Breast epithelium (tissue), 4 donors: ENCODE results near the gene ASPG. TPM values are rescaled to one million over a fixed set of nuclear protein-coding genes. Genes with fewer than 3 reads are reported as not detected.
A peak's percentile ranks its signal among the peaks of the same experiment; 100 is the strongest.

Experiments used
- DNase-seq, 2 donors: peaks; one replicate each; pipeline ENCODE4 v3.0.0-alpha.2; 2019; ENCODE audit warnings: low spot score in 2 of 2
- H3K27ac ChIP-seq, 2 donors: fragments of 200-600 bp; sonication (generic) in 1 of 2; one replicate each; pipeline ENCODE4 v1.5.1; 2016 to 2019; ENCODE audit warnings: mild to moderate bottlenecking in 1 of 2
- H3K27me3 ChIP-seq, 2 donors: fragments of 200-600 bp; sonication (generic) in 1 of 2; one replicate each; pipeline versions ENCODE4 v1.5.1 to v1.6.0; 2017 to 2019; ENCODE audit warnings: control low read depth in 1 of 2, mild to moderate bottlenecking in 1 of 2
- H3K36me3 ChIP-seq: fragments of 200-600 bp; one replicate; pipeline ENCODE4 v1.5.1; 2019
- H3K4me1 ChIP-seq, 2 donors: fragments of 200-600 bp; sonication (generic); one replicate each; pipeline ENCODE4 v1.5.1; 2016 to 2019; ENCODE audit warnings: control low read depth in 1 of 2
- H3K4me3 ChIP-seq, 3 donors: fragments of 200-600 bp; sonication (generic); 1 replicate in 2 of 3; 2 replicates in 1 of 3; pipeline ENCODE4 v1.5.1; 2016 to 2019; ENCODE audit warnings: mild to moderate bottlenecking in 3 of 3, moderate library complexity in 2 of 3
- H3K9me3 ChIP-seq, 2 donors: fragments of 200-600 bp; sonication (generic) in 1 of 2; one replicate each; pipeline ENCODE4 v1.5.1; 2016 to 2019; ENCODE audit warnings: control low read depth in 1 of 2
- POLR2A ChIP-seq: fragments of 450-650 bp; IDR thresholded peaks from one replicate; pipeline ENCODE4 v1.6.1; 2016; ENCODE audit warnings: antibody characterized with exemption, mild to moderate bottlenecking, moderate library complexity
- POLR2AphosphoS5 ChIP-seq, 3 donors: sonication (generic); formaldehyde crosslinking; IDR thresholded peaks; one replicate each; pipeline ENCODE4 v1.6.1; 2017; ENCODE audit warnings: antibody characterized with exemption in 3 of 3
- intact Hi-C: fragments of 100-400 bp; cut with DNase I; formaldehyde crosslinking; loops from one replicate; pipeline ENCODE4 v1.15.1; 2023; ENCODE audit warnings: low total_unique reads
- total RNA-seq, 3 donors: library from RNA; depleted of rRNA; stranded (reverse); fragments of >200 nt; gene quantifications; one replicate each; pipeline ENCODE4 v1.1.0, GENCODE V29; 2016
- TF ChIP-seq, protein P1 (sequence below), 3 donors: fragments of 450-650 bp; IDR thresholded peaks; one replicate each; pipeline ENCODE4 v1.5.1; 2016 to 2017; ENCODE audit warnings: antibody characterized with exemption in 3 of 3, mild to moderate bottlenecking in 3 of 3, moderate library complexity in 3 of 3

ASPG gene
- total RNA-seq, 3 donors from 2014 or later, result 0.15 to 0.33 TPM; not detected in 1

DNA sequence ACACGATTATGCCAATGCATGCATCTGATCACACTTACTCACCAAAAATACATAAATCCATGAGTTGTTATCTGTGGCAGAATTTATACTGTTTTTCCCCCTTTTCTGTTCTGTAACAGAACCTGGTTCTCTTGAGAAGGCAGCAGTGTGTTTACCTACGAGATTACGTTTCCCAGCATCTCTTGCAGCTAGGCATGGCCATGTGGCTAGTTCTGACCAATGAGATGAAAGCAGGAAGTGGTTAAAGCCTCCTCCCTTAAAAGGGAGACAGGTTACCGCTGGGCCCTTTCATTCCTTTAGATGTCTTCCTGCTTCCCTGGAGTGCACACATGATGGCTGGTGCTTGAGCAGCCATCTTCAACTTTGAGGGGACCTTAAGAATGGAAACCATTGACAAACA is 11.7 kb upstream of the ASPG start:
- Histone ChIP-seq H3K27ac (no peak overlapping the region), H3K9me3 (peaks cover 5 to 10% of the 10 kb centered on the region in 2 donors), H3K36me3 (no peaks in the 10 kb centered on the region), H3K27me3 (peaks cover 0 to 17% of the 10 kb centered on the region in 2 donors), H3K4me3 (no peak overlapping the region), H3K4me1 (no peaks in the 10 kb centered on the region)
- TF ChIP-seq POLR2AphosphoS5 (IDR thresholded peaks at IDR 0.05), result no peak
- TF ChIP-seq, protein P1, sequence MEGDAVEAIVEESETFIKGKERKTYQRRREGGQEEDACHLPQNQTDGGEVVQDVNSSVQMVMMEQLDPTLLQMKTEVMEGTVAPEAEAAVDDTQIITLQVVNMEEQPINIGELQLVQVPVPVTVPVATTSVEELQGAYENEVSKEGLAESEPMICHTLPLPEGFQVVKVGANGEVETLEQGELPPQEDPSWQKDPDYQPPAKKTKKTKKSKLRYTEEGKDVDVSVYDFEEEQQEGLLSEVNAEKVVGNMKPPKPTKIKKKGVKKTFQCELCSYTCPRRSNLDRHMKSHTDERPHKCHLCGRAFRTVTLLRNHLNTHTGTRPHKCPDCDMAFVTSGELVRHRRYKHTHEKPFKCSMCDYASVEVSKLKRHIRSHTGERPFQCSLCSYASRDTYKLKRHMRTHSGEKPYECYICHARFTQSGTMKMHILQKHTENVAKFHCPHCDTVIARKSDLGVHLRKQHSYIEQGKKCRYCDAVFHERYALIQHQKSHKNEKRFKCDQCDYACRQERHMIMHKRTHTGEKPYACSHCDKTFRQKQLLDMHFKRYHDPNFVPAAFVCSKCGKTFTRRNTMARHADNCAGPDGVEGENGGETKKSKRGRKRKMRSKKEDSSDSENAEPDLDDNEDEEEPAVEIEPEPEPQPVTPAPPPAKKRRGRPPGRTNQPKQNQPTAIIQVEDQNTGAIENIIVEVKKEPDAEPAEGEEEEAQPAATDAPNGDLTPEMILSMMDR (IDR thresholded peaks at IDR 0.05), result no peak
- TF ChIP-seq POLR2A, result no peak
- intact Hi-C loops, result no loop called here
- DNase-seq, result no peak

DNA sequence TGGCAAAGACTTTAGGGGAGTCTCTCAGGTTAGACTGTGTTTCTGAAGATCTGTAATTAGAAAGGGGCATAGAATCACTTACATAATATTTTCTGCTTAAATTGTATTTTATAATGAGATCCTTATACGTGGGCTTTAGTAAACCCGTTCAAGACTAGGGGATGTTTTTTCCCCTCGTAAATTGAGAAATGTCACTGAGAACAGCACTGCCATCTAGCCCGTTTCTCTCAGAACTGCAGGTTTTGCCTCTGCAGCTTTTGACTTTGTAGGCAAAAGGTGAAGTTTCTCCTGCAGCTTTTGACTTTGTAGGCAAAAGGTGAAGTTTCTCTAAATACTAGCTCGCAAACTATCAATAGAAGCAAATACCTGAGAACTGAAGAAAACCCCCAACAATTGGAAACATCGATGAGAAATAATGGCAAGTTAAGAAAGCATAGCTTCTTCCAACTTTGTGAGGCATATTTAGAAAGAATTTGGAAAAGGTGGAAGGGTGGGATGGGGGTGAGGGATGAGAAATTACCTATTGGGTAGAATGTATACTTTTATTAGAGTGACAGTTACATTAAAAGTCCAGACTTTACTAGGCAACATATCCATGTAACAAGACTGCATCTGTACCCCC is 9.9 kb upstream of the ASPG start:
- Histone ChIP-seq H3K9me3 (peaks cover 5 to 10% of the 10 kb centered on the region in 2 donors), H3K27me3 (peaks cover 0 to 8% of the 10 kb centered on the region in 2 donors), H3K4me1 (no peaks in the 10 kb centered on the region), H3K4me3 (no peak overlapping the region), H3K36me3 (no peaks in the 10 kb centered on the region), H3K27ac (no peak overlapping the region)
- DNase-seq, result no peak
- TF ChIP-seq, protein P1 (IDR thresholded peaks at IDR 0.05), result no peak
- intact Hi-C loops, result no loop called here

DNA sequence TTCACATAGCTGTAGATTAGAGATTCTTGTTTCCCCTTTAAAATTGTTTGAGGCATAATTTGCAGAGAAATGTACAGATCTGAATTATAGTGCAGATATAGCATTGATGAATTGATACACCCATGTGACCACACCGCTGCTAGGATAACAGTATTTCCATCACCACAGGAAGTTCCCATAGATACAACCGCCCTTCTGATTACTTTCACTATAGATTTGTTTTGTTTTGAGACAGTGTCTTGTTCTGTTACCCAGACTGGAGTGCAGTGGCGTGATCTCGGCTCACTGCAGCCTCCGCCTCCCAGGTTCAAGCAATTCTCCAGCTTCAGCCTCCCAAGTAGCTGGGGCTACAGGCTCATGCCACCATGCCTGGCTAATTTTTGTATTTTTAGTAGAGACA is 8.8 kb upstream of the ASPG start:
- TF ChIP-seq POLR2AphosphoS5 (IDR thresholded peaks at IDR 0.05), result no peak
- Histone ChIP-seq H3K27me3 (peaks cover 0 to 5% of the 10 kb centered on the region in 2 donors), H3K27ac (no peak overlapping the region), H3K36me3 (no peaks in the 10 kb centered on the region), H3K4me1 (no peaks in the 10 kb centered on the region), H3K9me3 (peaks cover 5 to 10% of the 10 kb centered on the region in 2 donors), H3K4me3 (no peak overlapping the region)
- intact Hi-C loops, result no loop called here
- no peak for DNase-seq

DNA sequence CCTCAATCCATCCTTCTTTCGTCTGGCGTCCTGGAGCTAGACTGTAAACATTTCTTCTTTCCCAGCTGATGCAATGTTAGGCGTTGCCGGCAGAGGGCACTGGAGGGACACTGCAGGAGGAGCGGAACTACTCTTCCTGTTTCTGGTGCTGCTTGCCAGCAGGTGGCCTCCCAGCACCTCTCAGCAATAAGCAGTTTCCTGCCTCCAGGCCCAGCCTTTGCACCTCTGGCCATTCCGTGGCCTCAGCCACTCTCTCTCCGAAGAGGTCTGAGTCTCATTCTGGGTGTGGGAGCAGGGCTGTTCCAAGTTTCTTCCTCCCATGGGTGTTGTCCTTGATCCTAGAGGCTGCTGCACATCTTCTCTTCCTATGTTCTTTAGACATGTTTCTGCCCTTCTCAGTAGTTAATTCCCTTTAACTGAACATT is 7.5 kb upstream of the ASPG start:
- peaks cover 0 to 5% of the 10 kb centered on the region in 2 donors for H3K27me3 ChIP-seq
- H3K36me3 ChIP-seq, result no peaks in the 10 kb centered on the region
- peaks cover 5 to 10% of the 10 kb centered on the region in 2 donors for H3K9me3 ChIP-seq
- intact Hi-C loops, result no loop called here
- peak; percentile 80 to 87 for DNase-seq
- no peak overlapping the region for H3K27ac ChIP-seq
- H3K4me3 ChIP-seq, result no peak overlapping the region
- TF ChIP-seq POLR2AphosphoS5 (IDR thresholded peaks at IDR 0.05) (peak in 1 of 3 donors; percentile 34), POLR2A (no peak)
- TF ChIP-seq, protein P1 (IDR thresholded peaks at IDR 0.05), result peak; percentile 90 to 100 (median 99)
- H3K4me1 ChIP-seq, result no peaks in the 10 kb centered on the region

DNA sequence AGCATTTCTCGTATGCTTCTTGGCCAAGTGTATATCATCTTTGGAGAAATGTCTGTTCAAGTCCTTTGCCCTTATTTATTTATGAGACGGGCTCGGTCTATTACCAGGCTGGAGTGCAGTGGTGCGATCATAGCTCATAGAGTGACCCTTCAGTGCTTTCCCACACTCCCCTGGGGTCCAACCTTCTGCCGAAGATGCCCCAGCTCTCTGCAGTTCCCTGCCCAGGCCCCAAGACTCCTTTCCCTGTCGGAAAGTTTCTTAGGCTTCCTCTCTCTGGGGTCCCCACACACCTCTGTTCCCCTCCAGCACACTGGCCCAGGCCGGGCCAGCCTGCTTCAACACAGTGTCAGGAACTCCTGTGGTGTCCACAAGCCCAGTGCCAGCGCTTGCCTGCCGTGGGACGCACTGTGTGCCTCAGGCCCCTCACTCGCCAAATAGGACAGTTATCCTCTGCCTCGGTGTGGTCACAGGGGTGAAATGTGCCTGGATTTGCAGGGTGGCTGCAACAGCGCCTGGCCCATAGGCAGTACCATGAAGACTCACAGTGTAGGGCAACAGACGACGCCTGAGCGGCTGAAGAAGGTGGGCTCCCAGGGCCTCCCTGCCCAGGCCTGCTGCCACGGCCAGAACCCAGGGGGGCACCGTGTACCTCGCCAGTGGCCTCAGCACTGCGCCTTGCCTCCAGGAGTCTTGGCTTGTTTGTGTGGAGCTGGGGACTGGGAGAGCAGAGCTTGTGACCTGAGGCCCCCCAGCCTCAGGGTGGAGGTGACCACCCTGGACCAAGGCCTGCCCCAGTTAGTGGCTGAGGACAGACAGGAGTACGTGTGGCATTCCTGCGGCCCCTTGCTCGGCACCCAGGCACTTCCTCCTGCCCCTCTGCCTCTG is 4.9 kb upstream of the ASPG start:
- H3K4me3 ChIP-seq, result no peak overlapping the region
- no peaks in the 10 kb centered on the region for H3K9me3 ChIP-seq
- H3K36me3 ChIP-seq, result no peaks in the 10 kb centered on the region
- TF ChIP-seq, protein P1 (IDR thresholded peaks at IDR 0.05), result no peak
- TF ChIP-seq POLR2A (no peak), POLR2AphosphoS5 (IDR thresholded peaks at IDR 0.05) (no peak)
- H3K27ac ChIP-seq, result no peak overlapping the region
- peaks cover 2 to 13% of the 10 kb centered on the region in 2 donors for H3K27me3 ChIP-seq
- intact Hi-C loops, result no loop called here
- H3K4me1 ChIP-seq, result no peaks in the 10 kb centered on the region
- no peak for DNase-seq
